Skeletal muscle tissue (tissue), 4 donors: ENCODE data around the gene SLC9C2. TPM values are rescaled to one million over a fixed set of nuclear protein-coding genes. Genes with fewer than 3 reads are reported as not detected.

Experiments
- H3K27ac ChIP-seq: one replicate; pipeline ENCODE4 v1.7.0; 2013; ENCODE audit warnings: mild to moderate bottlenecking, low read depth, low read length, inconsistent platforms
- H3K27me3 ChIP-seq, 3 donors: one replicate each; pipeline ENCODE4 v1.7.0; 2013; ENCODE audit warnings: low read length in 3 of 3; ENCODE audit not compliant: control insufficient read depth in 3 of 3, insufficient read depth in 3 of 3
- H3K36me3 ChIP-seq, 3 donors: one replicate each; pipeline ENCODE4 v1.7.0; 2013; ENCODE audit warnings: low read length in 3 of 3; ENCODE audit not compliant: control insufficient read depth in 3 of 3, insufficient read depth in 3 of 3
- H3K4me1 ChIP-seq, 3 donors: one replicate each; pipeline ENCODE4 v1.7.0; 2013; ENCODE audit warnings: low read length in 3 of 3, mild to moderate bottlenecking in 3 of 3; ENCODE audit not compliant: control insufficient read depth in 3 of 3, insufficient read depth in 3 of 3
- H3K4me3 ChIP-seq, 3 donors: one replicate each; pipeline ENCODE4 v1.7.0; 2013; ENCODE audit warnings: low read length in 3 of 3
- H3K9ac ChIP-seq, 3 donors: one replicate each; pipeline ENCODE4 v1.7.0; 2013; ENCODE audit warnings: low read length in 3 of 3, mild to moderate bottlenecking in 3 of 3, moderate library complexity in 2 of 3, low read depth in 1 of 3
- H3K9me3 ChIP-seq, 3 donors: one replicate each; pipeline ENCODE4 v1.7.0; 2013; ENCODE audit warnings: low read length in 3 of 3; ENCODE audit not compliant: control insufficient read depth in 3 of 3
- total RNA-seq: library from RNA; depleted of rRNA; stranded (reverse); fragments of >200 nt; gene quantifications from one replicate; pipeline ENCODE4 v1.2.3, GENCODE V29; 2014
- donor health status: Osteomylitis.

The SLC9C2 gene
- total RNA-seq, 1 donor from 2014 or later: under 0.01 TPM

DNA sequence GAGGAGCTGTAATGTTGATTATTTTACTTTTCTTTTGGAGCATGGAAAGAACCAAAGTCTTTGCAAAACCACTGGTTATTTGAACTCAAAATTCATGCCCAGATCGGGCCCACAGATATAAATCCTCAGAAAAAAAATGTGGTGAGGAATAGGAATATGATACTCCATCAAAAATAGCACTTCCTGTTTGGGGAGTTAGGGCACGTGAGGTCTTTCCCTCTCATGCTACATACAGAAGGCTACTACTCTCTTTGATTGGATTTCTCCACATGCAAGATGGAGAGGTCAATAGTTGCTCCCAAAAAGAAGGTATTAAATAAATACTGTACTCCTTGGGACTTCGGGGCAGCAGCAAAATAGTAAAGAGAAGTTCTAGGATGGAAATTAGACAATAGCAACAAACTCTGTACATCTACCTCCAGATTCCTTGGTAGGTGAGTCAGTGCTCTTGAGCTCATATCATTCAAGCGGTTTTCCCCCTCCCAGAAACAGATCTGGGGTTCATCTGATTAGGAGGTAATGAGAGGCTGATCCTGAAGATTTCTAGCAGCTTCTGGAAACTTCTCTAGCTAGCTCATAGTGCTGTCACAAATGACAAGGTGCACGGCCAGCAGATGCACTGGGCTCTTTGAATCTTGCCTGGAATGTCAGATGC, 47.1 kb downstream of the SLC9C2 start:
- H3K9me3 ChIP-seq: no peaks in the 10 kb centered on the region
- H3K4me1 ChIP-seq: no peaks in the 10 kb centered on the region
- no peak overlapping the region for H3K9ac ChIP-seq
- no peak overlapping the region for H3K4me3 ChIP-seq
- no peaks in the 10 kb centered on the region for H3K27me3 ChIP-seq
- no peak overlapping the region for H3K27ac ChIP-seq
- no peaks in the 10 kb centered on the region for H3K36me3 ChIP-seq

DNA sequence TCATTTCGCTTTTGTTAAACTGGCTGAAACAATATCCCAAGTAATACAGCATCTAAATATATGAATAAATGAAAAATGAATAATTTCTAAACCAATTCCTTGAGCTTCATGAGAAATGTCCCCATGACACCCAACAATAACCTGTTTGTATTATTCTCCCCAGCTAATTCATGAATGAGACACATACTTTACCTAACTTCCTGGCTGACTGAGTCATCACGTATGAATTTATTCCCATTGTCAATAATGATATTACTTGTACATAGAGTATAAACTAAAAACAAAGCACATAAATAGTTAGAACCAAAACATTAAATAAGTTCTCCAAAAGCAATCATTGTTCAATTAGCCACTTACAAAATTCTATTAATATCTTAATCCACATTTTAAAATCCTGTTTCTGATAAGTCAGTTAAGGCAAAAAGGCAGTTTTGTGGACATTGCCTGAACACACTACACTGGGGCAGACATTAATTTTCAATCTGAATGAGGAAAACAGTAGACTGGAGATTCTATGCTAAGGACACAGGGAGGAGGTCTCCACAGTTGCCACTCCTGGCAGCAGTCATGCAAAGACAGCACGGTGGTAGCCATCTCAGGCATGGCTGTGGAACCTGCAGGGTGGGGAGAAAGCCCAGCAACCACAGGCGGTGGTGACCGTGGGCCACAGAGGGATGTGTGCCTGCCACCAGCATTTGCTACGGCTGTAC, 48.2 kb downstream of the SLC9C2 start:
- H3K9me3 ChIP-seq: no peaks in the 10 kb centered on the region
- H3K4me1 ChIP-seq: no peaks in the 10 kb centered on the region
- no peaks in the 10 kb centered on the region for H3K36me3 ChIP-seq
- H3K4me3 ChIP-seq: no peak overlapping the region
- H3K9ac ChIP-seq: no peak overlapping the region
- H3K27ac ChIP-seq: no peak overlapping the region
- H3K27me3 ChIP-seq: no peaks in the 10 kb centered on the region

DNA sequence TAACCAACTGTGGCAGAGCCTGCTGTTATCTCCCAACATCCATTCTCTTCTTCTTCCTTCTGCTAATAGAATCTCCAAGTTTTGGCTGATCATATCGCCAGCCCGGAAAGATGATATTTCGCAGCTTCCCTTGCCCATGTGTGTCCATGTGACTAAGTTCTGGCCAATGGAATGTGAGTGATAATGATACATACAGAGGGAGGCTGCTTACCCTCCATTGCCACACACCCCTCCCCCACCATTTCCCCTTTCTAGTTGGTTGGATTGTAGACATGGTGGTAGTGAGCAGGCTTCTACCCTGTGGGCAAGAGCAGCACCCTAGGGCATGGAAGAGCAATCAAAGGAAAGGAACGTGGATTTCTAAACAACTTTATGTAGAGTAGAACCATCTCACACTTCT, 48.8 kb downstream of the SLC9C2 start:
- Histone ChIP-seq H3K9ac (no peak overlapping the region), H3K4me3 (no peak overlapping the region), H3K27ac (no peak overlapping the region), H3K9me3 (no peaks in the 10 kb centered on the region), H3K36me3 (no peaks in the 10 kb centered on the region), H3K27me3 (no peaks in the 10 kb centered on the region), H3K4me1 (no peaks in the 10 kb centered on the region)

- H3K9me3 ChIP-seq: no peaks in the 10 kb centered on the region
- H3K4me1 ChIP-seq: no peaks in the 10 kb centered on the region
- no peak overlapping the region for H3K9ac ChIP-seq
- H3K27me3 ChIP-seq: no peaks in the 10 kb centered on the region
- no peaks in the 10 kb centered on the region for H3K36me3 ChIP-seq
- H3K4me3 ChIP-seq: no peak overlapping the region
- H3K27ac ChIP-seq: no peak overlapping the region
These were observed 49.6 kb downstream of the SLC9C2 start for GRCh38 chr1:173553312-173553711.

- Histone ChIP-seq H3K27ac (no peak overlapping the region), H3K4me1 (no peaks in the 10 kb centered on the region), H3K4me3 (no peak overlapping the region), H3K9me3 (no peaks in the 10 kb centered on the region), H3K27me3 (no peaks in the 10 kb centered on the region), H3K36me3 (no peaks in the 10 kb centered on the region), H3K9ac (no peak overlapping the region)
These were observed 51.2 kb downstream of the SLC9C2 start for GRCh38 chr1:173551699-173552098.

DNA sequence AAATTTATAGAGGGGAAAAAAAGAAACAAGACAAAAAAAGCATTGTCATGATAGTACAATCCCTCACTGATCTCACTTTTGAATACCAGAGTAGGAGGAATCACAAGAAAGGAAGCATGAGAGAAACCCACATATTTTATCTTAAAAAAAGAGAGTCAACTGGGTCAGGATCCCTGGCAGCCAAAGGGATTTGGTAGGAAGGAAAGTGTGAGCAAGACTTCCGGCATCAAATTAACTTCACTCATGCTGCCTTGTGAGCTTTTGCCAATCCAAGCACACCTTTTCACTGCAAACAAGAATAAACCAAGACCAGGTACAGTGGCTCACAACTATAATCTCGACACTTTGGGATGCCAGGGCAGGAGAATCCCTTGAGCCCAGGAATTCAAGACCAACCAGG, 53.1 kb downstream of the SLC9C2 start:
- no peaks in the 10 kb centered on the region for H3K4me1 ChIP-seq
- no peak overlapping the region for H3K27ac ChIP-seq
- H3K4me3 ChIP-seq: no peak overlapping the region
- H3K36me3 ChIP-seq: no peaks in the 10 kb centered on the region
- H3K27me3 ChIP-seq: no peaks in the 10 kb centered on the region
- H3K9ac ChIP-seq: no peak overlapping the region
- no peaks in the 10 kb centered on the region for H3K9me3 ChIP-seq

- no peaks in the 10 kb centered on the region for H3K4me1 ChIP-seq
- no peaks in the 10 kb centered on the region for H3K9me3 ChIP-seq
- no peaks in the 10 kb centered on the region for H3K36me3 ChIP-seq
- H3K27ac ChIP-seq: no peak overlapping the region
- H3K4me3 ChIP-seq: no peak overlapping the region
- no peaks in the 10 kb centered on the region for H3K27me3 ChIP-seq
- H3K9ac ChIP-seq: no peak overlapping the region
These were observed 57.2 kb downstream of the SLC9C2 start for GRCh38 chr1:173545688-173546087.

- Histone ChIP-seq H3K27me3 (peaks cover 0 to 3% (median 0%) of the 10 kb centered on the region in 3 donors), H3K36me3 (no peaks in the 10 kb centered on the region), H3K4me3 (no peak overlapping the region), H3K4me1 (no peaks in the 10 kb centered on the region), H3K9me3 (no peaks in the 10 kb centered on the region), H3K9ac (no peak overlapping the region), H3K27ac (no peak overlapping the region)
These were observed 66.6 kb downstream of the SLC9C2 start for GRCh38 chr1:173536223-173536622.

- Histone ChIP-seq H3K27me3 (no peaks in the 10 kb centered on the region), H3K36me3 (no peaks in the 10 kb centered on the region), H3K27ac (no peak overlapping the region), H3K9me3 (no peaks in the 10 kb centered on the region), H3K4me1 (no peaks in the 10 kb centered on the region), H3K9ac (no peak overlapping the region), H3K4me3 (no peak overlapping the region)
These were observed 70.6 kb downstream of the SLC9C2 start for GRCh38 chr1:173532237-173532636.

GRCh38 chr1:173530795-173531693, 71.8 kb downstream of the SLC9C2 start:
- H3K27ac ChIP-seq: no peak overlapping the region
- H3K4me3 ChIP-seq: no peak overlapping the region
- no peaks in the 10 kb centered on the region for H3K9me3 ChIP-seq
- no peaks in the 10 kb centered on the region for H3K27me3 ChIP-seq
- H3K9ac ChIP-seq: no peak overlapping the region
- peaks cover 0 to 3% (median 0%) of the 10 kb centered on the region in 3 donors for H3K4me1 ChIP-seq
- H3K36me3 ChIP-seq: no peaks in the 10 kb centered on the region
